ENCODE results near the gene SDR9C7. TPM values are rescaled to one million over a fixed set of nuclear protein-coding genes. Genes with fewer than 3 reads are reported as not detected.
"Not testable (repeated sequence)": the region's sequence is repeated elsewhere in the genome, so short reads cannot be mapped to it uniquely, and the experiment has no call there.

The SDR9C7 gene
- total RNA-seq, 1 experiment from 2014 or later: 0.28 TPM

DNA sequence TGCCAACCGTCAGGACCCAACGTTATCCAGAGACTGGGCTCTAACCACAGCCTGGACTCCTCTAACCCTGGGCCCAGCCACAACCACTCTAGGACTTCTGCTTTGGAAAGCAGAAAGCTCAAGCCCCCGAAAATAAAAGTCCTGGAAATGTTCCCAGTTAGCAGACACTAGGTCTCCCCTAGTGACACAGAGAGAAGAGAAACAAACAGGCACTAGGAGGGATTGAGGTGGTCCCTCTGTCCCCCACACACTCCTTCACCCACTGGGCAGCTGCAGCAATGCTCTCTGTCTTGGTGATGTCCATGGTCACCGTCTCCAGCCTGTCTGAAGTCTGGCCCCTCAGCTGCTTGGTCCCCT is 6.7 kb upstream of the SDR9C7 start:
- not testable (repeated sequence) for DNase-seq; H3K27me3 ChIP-seq (ENCODE audit: control insufficient read depth, insufficient read depth, low read length); H3K36me3 ChIP-seq (replicated peaks; ENCODE audit: control insufficient read depth, insufficient read depth, low read length); H3K4me3 ChIP-seq (ENCODE audit: insufficient read depth, low read depth, low read length)

DNA sequence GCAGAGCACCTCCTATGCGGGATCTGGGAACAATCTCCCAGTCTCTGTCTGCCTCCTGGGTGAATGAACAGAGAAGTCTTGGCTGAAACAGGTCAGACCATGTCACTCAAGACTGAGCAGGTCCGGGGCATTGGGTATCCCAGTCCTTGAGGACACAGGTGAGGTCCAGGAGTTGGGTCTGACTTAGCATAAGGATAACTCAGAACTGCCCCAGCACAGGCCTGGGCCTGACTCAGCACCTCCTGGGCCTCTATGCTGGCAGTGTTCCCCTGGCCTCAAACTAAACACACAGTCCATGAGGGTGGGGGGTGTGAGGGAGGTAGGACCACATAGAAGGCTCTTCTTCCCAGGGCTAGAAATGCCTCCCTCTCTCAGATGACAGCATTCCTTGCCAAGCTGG is 1.5 kb upstream of the SDR9C7 start:
- Histone ChIP-seq H3K4me3 (ENCODE audit: insufficient read depth, low read depth, low read length) (no peak overlapping the region), H3K27me3 (ENCODE audit: control insufficient read depth, insufficient read depth, low read length) (no peaks in the 10 kb centered on the region), H3K36me3 (replicated peaks; ENCODE audit: control insufficient read depth, insufficient read depth, low read length) (no peaks in the 10 kb centered on the region)
- peak; percentile 3 for DNase-seq

DNA sequence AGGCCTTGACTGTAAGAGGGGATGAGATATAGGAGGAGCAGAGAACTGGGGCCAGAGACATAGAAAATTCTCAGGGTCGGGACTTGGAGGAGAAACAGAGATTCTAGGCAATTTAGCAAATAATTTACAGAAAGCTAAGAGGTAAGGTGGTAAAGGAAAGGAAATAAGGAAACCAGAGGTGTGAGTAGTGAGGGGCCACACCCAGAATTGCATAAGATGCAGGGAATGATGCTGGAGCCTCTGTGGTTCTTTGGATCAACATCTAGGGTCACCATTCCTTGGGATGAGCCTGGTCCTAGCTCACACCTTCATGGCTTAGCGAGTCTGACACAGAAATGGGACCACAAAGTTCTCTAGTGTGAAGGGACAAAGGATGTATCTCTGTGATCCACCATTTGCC is 949 bp upstream of the SDR9C7 start:
- no peak overlapping the region for H3K4me3 ChIP-seq (ENCODE audit: insufficient read depth, low read depth, low read length)
- no peaks in the 10 kb centered on the region for H3K27me3 ChIP-seq (ENCODE audit: control insufficient read depth, insufficient read depth, low read length)
- no peaks in the 10 kb centered on the region for H3K36me3 ChIP-seq (replicated peaks; ENCODE audit: control insufficient read depth, insufficient read depth, low read length)
- no peak for DNase-seq

DNA sequence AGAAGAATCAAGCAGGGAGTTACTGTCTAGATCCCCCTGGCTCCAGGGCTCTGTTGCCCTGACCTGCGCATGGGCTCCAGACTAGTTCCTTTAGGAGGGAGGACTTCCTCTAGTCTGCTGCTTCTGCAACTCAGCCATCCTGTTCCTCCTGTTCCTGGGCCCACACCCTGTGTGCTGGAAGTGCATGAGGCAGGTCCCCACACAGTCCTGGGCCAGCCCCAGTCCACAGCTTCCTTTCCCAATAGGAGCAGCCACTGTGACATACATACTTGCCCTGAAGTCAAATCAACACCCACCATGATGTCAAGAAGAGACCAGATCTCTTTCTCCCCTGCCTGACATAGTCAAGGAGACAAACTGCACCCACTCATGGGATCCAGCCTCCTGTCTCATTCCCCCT is 1.3 kb downstream of the SDR9C7 start:
- DNase-seq: peak; percentile 3

DNA sequence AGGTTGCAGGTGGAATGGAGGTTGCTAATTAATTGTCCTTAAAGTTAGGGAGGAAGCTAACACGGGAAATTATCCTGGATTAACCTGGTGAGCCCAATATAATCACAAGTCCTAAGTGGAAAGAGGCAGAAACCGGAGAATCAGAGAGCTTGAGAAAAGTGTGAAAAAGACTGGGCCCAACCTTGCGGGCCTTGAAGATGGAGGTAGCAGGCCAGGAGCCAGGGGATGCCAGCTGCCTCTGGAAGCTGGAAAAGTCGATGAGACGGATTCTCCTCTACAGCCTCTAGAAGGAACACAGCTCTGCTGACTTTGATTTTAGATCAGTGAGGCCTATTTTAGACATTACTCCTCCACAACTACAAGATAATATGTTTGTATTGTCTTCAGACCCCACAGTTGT is 2.1 kb downstream of the SDR9C7 start:
- Histone ChIP-seq H3K4me3 (ENCODE audit: insufficient read depth, low read depth, low read length) (no peak overlapping the region), H3K27me3 (ENCODE audit: control insufficient read depth, insufficient read depth, low read length) (no peaks in the 10 kb centered on the region), H3K36me3 (replicated peaks; ENCODE audit: control insufficient read depth, insufficient read depth, low read length) (no peaks in the 10 kb centered on the region)
- peak; percentile 3 for DNase-seq

More for the DNA sequence above, 1.3 kb downstream of the SDR9C7 start:
- Histone ChIP-seq H3K36me3 (replicated peaks; ENCODE audit: control insufficient read depth, insufficient read depth, low read length) (no peaks in the 10 kb centered on the region), H3K27me3 (ENCODE audit: control insufficient read depth, insufficient read depth, low read length) (no peaks in the 10 kb centered on the region), H3K4me3 (ENCODE audit: insufficient read depth, low read depth, low read length) (no peak overlapping the region)

DNA sequence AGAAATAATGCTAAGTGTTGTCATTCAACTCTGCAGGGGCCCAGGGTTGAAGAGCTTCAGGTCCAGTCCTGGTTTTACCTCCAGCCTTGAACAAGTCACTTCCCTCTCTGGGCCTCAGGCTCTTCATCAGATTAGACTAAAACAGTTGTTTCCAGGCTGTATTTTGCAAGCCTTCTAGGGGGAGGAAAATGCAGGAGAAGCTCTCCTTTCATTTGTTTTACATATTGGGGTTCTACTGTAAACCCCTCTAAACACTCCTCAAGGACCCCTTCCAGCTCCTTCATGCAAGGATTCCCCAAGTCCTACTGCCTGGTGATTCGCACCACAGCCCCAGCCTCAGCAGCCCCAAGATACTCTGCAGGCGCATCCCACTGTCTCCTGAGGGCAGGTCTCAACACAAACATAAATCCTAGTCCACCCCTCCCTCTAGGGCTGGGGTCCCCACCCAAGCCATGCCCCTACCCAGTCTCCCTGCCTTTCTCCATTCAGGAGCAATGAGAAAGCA is 2.7 kb downstream of the SDR9C7 start:
- H3K27me3 ChIP-seq (ENCODE audit: control insufficient read depth, insufficient read depth, low read length): no peaks in the 10 kb centered on the region
- DNase-seq: peak; percentile 27
- no peaks in the 10 kb centered on the region for H3K36me3 ChIP-seq (replicated peaks; ENCODE audit: control insufficient read depth, insufficient read depth, low read length)
- no peak overlapping the region for H3K4me3 ChIP-seq (ENCODE audit: insufficient read depth, low read depth, low read length)

DNA sequence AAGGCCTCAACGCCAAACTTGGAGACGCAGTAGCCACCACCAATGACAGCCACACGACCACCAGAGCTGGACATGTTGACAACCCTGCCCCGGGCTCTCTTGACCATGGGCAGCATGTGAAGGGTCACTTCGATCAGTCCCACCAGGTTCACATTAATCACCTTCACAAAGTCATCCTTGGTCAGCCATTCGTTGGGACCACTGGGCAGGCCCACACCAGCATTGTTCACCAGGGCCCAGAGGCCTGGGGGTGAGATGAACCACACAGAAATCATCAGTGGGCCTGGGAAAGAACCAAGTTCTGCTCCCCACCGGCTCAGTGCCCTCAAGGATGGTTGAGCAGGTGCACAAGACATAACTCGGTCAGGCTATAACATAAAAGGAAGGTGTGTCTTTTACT is 4.0 kb downstream of the SDR9C7 start:
- Histone ChIP-seq H3K27me3 (ENCODE audit: control insufficient read depth, insufficient read depth, low read length) (no peaks in the 10 kb centered on the region), H3K4me3 (ENCODE audit: insufficient read depth, low read depth, low read length) (no peak overlapping the region), H3K36me3 (replicated peaks; ENCODE audit: control insufficient read depth, insufficient read depth, low read length) (no peaks in the 10 kb centered on the region)
- DNase-seq: no peak

DNA sequence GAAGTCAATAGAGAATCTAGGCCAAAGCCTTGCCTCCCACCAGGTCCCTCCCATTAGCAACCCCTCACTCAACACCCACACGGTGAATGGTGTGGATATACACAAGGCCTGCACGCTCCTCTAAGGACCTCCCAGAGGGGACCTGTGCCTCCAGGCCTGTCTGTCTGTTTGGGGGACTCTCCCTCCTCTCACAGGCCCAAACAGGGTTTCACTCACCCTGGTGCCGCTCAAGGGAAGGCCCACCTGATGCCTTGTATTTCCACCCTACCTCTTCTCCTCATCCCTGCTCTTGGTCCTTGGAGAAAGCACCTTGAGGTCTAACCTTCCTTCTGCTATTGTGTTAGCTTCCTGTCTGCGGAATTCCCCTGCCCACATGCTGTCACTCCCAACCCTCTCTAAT is 4.4 kb downstream of the SDR9C7 start:
- peak; percentile 1 for DNase-seq

DNA sequence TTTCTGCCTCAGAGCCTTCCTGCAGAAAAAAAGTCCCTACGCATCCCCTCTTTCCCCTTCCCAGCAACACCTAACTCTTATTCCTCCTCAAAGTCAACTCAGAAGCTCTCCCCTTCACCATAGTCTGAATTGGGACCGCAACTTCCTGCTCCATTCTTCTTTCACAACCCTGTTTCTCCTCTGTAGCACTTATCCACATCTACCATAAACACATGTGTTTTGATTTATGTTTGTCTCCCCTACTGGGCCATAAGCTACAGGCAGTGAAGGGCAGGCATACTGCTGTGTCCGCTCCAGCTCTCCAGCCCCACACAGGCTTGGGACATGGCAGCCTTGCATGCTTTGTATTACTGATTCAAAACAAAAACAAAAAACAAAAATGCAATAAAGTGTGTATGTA is 5.9 kb downstream of the SDR9C7 start:
- no peaks in the 10 kb centered on the region for H3K27me3 ChIP-seq (ENCODE audit: control insufficient read depth, insufficient read depth, low read length)
- H3K36me3 ChIP-seq (replicated peaks; ENCODE audit: control insufficient read depth, insufficient read depth, low read length): no peaks in the 10 kb centered on the region
- DNase-seq: no peak
- no peak overlapping the region for H3K4me3 ChIP-seq (ENCODE audit: insufficient read depth, low read depth, low read length)

More for the DNA sequence above, 4.4 kb downstream of the SDR9C7 start:
- Histone ChIP-seq H3K4me3 (ENCODE audit: insufficient read depth, low read depth, low read length) (no peak overlapping the region), H3K27me3 (ENCODE audit: control insufficient read depth, insufficient read depth, low read length) (no peaks in the 10 kb centered on the region), H3K36me3 (replicated peaks; ENCODE audit: control insufficient read depth, insufficient read depth, low read length) (no peaks in the 10 kb centered on the region)

DNA sequence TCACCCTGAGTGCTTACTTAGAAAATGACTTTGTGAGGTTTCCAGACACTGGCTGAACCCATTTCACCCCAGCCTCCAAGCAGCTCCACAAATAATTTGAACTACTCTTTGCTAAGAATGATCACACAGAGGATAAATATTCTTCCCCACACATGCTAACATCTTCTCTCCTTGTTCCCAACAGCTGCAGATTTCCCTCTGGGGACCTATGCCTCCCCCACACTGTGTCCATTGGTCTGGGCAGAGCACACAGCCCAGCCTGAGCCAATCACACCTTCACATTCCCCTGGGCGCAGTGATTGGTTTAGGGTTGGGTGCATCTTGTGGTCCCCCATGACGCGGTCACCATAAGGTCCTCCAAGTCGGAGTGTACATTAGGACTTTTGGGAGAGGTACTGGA is 6.9 kb downstream of the SDR9C7 start:
- Histone ChIP-seq H3K36me3 (replicated peaks; ENCODE audit: control insufficient read depth, insufficient read depth, low read length) (no peaks in the 10 kb centered on the region), H3K27me3 (ENCODE audit: control insufficient read depth, insufficient read depth, low read length) (no peaks in the 10 kb centered on the region), H3K4me3 (ENCODE audit: insufficient read depth, low read depth, low read length) (no peak overlapping the region)
- no peak for DNase-seq

DNA sequence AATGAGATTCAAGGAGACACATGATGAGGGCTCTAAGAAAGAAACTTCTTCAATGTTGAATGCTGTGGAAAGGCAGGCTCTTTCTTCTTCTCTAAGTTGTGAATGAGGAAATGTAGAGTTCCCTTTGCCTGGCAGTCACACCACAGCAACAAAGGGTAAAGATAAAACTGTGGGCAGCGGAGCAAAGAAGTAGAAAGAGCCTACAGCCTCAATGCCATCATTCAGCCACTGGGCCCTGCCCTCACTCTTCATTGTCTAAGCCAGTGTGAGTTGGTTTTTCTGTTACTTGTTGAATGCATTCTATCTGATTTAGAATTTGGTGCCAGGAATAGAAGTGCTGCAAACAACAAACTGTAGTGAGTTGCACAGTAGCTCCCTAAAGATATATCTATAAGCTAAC is 12.2 kb downstream of the SDR9C7 start:
- no peak for DNase-seq
- Histone ChIP-seq H3K36me3 (replicated peaks; ENCODE audit: control insufficient read depth, insufficient read depth, low read length) (no peaks in the 10 kb centered on the region), H3K4me3 (ENCODE audit: insufficient read depth, low read depth, low read length) (no peak overlapping the region), H3K27me3 (ENCODE audit: control insufficient read depth, insufficient read depth, low read length) (no peaks in the 10 kb centered on the region)

DNA sequence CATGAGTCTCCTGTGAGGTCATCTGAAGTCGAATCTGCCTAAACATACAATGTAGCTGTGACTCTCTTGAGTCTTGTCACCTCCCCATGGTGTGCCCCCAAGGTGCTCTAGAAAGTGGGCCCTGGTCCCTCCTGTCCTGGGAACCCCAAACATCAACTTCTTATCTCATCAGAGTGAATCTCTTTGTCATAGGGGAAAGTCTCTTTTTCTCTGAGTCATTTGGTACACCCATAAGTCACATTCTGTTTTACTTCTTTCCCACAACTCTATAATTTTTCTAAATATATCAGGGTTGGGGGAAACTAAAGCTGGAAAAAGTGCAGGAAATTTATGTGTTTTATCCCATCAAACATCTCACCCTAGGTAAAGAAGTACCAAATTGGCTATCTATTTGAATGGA is 12.9 kb downstream of the SDR9C7 start:
- no peaks in the 10 kb centered on the region for H3K27me3 ChIP-seq (ENCODE audit: control insufficient read depth, insufficient read depth, low read length)
- H3K4me3 ChIP-seq (ENCODE audit: insufficient read depth, low read depth, low read length): no peak overlapping the region
- H3K36me3 ChIP-seq (replicated peaks; ENCODE audit: control insufficient read depth, insufficient read depth, low read length): no peaks in the 10 kb centered on the region

DNA sequence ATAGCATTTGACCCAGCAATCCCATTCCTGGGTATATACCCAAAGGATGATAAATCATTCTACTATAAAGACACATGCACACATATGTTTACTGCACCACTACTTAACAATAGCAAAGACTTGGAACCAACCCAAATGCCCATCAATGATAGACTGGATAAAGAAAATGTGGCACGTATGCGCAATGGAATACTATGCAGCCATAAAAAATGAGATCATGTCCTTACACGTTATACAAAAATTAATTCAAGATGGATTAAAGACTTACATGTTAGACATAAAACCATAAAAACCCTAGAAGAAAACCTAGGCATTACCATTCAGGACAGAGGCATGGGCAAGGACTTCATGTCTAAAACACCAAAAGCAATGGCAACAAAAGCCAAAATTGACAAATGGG is 16.1 kb downstream of the SDR9C7 start:
- not testable (repeated sequence) for DNase-seq; H3K4me3 ChIP-seq (ENCODE audit: insufficient read depth, low read depth, low read length); H3K27me3 ChIP-seq (ENCODE audit: control insufficient read depth, insufficient read depth, low read length); H3K36me3 ChIP-seq (replicated peaks; ENCODE audit: control insufficient read depth, insufficient read depth, low read length)

More for the DNA sequence above, 12.9 kb downstream of the SDR9C7 start:
- DNase-seq: no peak

DNA sequence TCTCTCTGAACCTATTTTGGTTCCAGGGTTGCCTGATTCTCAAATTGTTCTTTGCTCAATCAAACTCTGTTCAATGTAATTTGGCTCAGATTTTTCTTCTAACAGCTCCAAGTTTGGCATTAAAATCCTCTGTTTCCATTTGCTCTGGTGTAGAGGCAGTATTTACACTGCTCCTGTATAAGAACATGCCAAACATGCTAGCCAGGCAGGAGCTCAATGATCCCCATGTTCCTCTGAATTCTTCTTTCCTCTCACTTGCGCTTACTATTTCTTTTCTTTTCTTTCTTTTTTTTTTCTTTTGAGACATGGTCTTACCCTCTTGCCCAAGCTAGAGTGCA is 17.2 kb downstream of the SDR9C7 start:
- no peak for DNase-seq
- Histone ChIP-seq H3K4me3 (ENCODE audit: insufficient read depth, low read depth, low read length) (no peak overlapping the region), H3K36me3 (replicated peaks; ENCODE audit: control insufficient read depth, insufficient read depth, low read length) (no peaks in the 10 kb centered on the region), H3K27me3 (ENCODE audit: control insufficient read depth, insufficient read depth, low read length) (no peaks in the 10 kb centered on the region)

DNA sequence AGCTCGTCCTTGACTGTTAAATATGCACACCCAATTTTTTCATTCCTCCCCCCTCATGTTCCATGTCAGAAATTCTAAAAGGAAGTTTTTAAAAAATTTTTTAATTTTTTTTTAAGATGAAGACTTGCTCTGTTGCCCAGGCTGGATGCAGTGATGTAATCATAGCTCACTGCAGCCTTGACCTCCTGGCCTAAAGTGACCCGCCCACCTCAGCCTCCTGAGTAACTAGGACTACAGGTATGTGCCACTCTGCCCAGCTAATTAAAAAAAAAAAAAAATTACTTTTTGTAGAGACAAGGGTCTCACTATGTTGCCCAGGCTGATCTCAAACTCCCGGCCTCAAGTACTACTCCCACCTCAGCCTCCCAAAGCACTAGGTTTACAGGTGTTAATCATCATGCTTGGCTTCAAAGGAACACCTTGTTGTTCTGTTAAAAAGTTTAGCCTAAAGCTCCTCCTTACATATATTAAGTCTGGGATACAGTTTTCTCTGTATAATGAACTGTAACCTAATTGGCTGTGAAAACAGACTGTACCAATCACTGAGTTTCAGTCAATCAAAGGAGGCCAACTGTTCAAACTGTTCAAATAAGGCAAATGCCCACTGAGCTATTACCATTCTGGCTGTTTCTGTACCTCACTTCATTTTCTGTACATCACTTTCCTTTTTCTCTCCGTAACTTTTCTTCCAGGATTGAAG is 17.8 kb downstream of the SDR9C7 start:
- H3K36me3 ChIP-seq (replicated peaks; ENCODE audit: control insufficient read depth, insufficient read depth, low read length): no peaks in the 10 kb centered on the region
- no peaks in the 10 kb centered on the region for H3K27me3 ChIP-seq (ENCODE audit: control insufficient read depth, insufficient read depth, low read length)
- no peak for DNase-seq
- H3K4me3 ChIP-seq (ENCODE audit: insufficient read depth, low read depth, low read length): no peak overlapping the region

DNA sequence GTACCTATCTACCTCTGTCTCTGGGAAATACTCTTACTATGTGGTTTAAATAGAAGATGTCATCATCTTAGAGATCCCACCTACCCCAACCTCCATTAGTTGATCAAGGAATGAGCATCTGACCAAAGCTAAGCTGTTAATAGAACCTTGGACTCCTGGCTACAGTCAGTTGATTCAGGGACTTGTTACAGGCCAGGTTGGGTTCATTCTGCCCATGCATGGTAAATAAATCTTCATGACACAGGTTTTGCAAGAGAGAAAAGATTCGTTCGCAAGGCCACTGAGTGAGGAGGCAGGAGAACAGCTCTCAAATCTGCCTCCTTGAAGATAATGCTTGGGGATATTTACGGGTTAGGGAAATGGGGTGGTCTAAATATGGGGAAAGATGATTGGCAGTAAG is 19.5 kb downstream of the SDR9C7 start:
- no peaks in the 10 kb centered on the region for H3K27me3 ChIP-seq (ENCODE audit: control insufficient read depth, insufficient read depth, low read length)
- no peak for DNase-seq
- H3K4me3 ChIP-seq (ENCODE audit: insufficient read depth, low read depth, low read length): no peak overlapping the region
- H3K36me3 ChIP-seq (replicated peaks; ENCODE audit: control insufficient read depth, insufficient read depth, low read length): no peaks in the 10 kb centered on the region
